AG04449 (cell line): ENCODE measurements around the gene ADA.

Source experiments
- CTCF ChIA-PET: fragments of 350-600 bp; formaldehyde crosslinking; extraction: SDS; loops from one replicate; lab custom pipeline; 2021; ENCODE audit warnings: antibody characterized with exemption; lab: Yijun Ruan, JAX
- POLR2A ChIA-PET: fragments of 400-600, 350-600 bp; formaldehyde crosslinking; extraction: SDS; loops from one replicate; lab custom pipeline; 2020; ENCODE audit warnings: antibody characterized with exemption, inconsistent platforms; lab: Yijun Ruan, JAX
- DNase-seq: peaks from one replicate; pipeline ENCODE4 v3.0.0-alpha.2; 2010; ENCODE audit warnings: low read depth, low spot score
- H3K4me3 ChIP-seq: 2 replicates; pipeline ENCODE4 v1.5.1; 2011; ENCODE audit warnings: low read depth, mild to moderate bottlenecking, control low read depth, low read length
- CTCF ChIP-seq: IDR thresholded peaks from one replicate; pipeline ENCODE4 v1.5.1; 2011; ENCODE audit warnings: mild to moderate bottlenecking, moderate library complexity, low read length, control low read depth, inconsistent platforms; ENCODE audit not compliant: insufficient read depth; ENCODE audit errors: missing control alignments

ADA gene

GRCh38 chr20:44570367-44570766, 81.1 kb downstream of the ADA start:
- no peak for TF ChIP-seq CTCF
- DNase-seq, result no peak
- ChIA-PET CTCF (interaction anchor here (0.6 to 1.8 kb wide), 4 partner anchors 32 to 113 kb away, joined by 3 to 4 read pairs (median 3); no protein-coding TSS in a partner anchor), POLR2A (no interaction called here)
- no peak overlapping the region for H3K4me3 ChIP-seq
